Measurements from ENCODE around the gene OCA2. TPM values are rescaled to one million over a fixed set of nuclear protein-coding genes. Genes with fewer than 3 reads are reported as not detected.

The OCA2 gene
- total RNA-seq, 1 donor from 2014 or later = 1.7 TPM

DNA sequence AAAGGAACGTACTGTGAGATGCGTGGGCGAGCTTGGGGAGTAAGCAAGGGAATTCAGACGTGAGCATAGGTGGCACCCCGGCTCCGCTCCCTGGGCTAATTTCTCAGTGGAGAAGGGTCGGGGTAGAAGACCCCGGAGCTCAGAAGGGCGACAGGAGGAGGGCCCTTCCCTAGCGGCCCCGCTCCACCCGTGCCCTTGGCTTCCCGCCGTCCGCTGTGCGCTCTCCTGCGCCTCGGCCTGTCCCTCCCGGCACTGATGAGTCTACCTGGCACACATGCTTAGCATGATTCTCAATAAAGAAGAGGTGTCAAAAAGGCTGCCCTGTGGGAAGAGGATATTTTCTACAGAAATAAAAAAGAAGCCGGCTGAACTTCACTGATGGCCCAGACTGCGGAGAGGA lies 292.7 kb downstream of the OCA2 start:
- Mint-ChIP-seq H3K27ac (ENCODE audit: unreplicated experiment) (no peak overlapping the region), H3K36me3 (ENCODE audit: unreplicated experiment) (no peaks in the 10 kb centered on the region), H3K4me3 (ENCODE audit: unreplicated experiment) (no peak overlapping the region), H3K9me3 (ENCODE audit: unreplicated experiment) (no peaks in the 10 kb centered on the region), H3K4me1 (ENCODE audit: low read depth, unreplicated experiment) (peaks cover 2% of the 10 kb centered on the region), H3K27me3 (ENCODE audit: unreplicated experiment) (peaks cover 3% of the 10 kb centered on the region)
- TF ChIP-seq, protein P1, sequence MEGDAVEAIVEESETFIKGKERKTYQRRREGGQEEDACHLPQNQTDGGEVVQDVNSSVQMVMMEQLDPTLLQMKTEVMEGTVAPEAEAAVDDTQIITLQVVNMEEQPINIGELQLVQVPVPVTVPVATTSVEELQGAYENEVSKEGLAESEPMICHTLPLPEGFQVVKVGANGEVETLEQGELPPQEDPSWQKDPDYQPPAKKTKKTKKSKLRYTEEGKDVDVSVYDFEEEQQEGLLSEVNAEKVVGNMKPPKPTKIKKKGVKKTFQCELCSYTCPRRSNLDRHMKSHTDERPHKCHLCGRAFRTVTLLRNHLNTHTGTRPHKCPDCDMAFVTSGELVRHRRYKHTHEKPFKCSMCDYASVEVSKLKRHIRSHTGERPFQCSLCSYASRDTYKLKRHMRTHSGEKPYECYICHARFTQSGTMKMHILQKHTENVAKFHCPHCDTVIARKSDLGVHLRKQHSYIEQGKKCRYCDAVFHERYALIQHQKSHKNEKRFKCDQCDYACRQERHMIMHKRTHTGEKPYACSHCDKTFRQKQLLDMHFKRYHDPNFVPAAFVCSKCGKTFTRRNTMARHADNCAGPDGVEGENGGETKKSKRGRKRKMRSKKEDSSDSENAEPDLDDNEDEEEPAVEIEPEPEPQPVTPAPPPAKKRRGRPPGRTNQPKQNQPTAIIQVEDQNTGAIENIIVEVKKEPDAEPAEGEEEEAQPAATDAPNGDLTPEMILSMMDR (IDR thresholded peaks at IDR 0.05; ENCODE audit: partially characterized antibody, unreplicated experiment) = no peak
- no peak for DNase-seq

DNA sequence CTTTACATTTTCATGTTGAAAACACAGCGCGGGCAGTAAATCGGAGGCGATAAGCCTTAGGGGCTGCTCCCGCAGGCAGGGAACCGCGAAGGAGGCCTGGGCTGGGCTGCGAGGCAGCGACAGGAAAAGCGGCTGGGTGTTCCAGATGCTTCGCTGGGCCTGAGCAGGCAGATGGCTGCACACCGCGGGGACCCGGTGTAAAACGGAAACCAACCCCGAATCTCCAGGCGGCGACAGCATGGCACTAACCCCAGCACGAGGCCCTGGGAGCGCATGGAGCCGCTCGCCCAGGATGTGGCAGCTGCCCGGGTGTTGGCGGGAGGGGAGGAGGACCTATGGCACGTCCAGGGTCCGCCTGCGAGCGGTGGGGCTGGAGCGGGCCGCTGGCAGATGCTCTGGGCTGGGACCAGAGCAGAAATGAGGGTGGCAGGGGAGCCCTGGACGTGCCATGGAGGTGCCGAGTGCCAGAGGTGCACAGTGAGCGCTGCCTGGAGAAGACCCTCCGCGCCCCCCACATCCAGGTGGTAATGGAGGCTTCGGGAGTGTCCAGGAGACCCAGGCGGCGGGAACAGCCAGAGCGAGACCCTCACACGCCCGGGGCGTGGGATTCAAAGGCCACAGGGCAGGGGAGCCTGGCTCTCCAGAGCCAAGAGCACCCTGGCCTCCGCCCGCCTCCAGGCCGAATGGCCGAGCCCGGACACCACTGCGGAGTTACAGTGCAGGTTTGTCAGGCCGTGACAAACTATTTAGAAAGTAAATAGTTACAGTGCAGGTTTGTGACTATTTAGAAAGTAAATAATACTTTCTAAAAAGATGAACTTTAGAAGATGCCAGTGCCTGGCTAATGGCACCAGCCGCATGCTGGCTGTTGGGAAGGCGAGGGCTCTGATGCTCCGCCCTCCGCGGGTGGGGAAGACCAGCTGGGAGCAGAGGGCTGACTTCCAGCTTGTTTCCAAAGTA lies 293.6 kb downstream of the OCA2 start:
- Mint-ChIP-seq H3K27me3 (ENCODE audit: unreplicated experiment) (peaks cover 3% of the 10 kb centered on the region), H3K9me3 (ENCODE audit: unreplicated experiment) (no peaks in the 10 kb centered on the region), H3K4me3 (ENCODE audit: unreplicated experiment) (no peak overlapping the region), H3K4me1 (ENCODE audit: low read depth, unreplicated experiment) (peaks cover 2% of the 10 kb centered on the region), H3K27ac (ENCODE audit: unreplicated experiment) (no peak overlapping the region), H3K36me3 (ENCODE audit: unreplicated experiment) (no peaks in the 10 kb centered on the region)
- no peak for DNase-seq
- TF ChIP-seq, protein P1 (IDR thresholded peaks at IDR 0.05; ENCODE audit: partially characterized antibody, unreplicated experiment) = no peak

DNA sequence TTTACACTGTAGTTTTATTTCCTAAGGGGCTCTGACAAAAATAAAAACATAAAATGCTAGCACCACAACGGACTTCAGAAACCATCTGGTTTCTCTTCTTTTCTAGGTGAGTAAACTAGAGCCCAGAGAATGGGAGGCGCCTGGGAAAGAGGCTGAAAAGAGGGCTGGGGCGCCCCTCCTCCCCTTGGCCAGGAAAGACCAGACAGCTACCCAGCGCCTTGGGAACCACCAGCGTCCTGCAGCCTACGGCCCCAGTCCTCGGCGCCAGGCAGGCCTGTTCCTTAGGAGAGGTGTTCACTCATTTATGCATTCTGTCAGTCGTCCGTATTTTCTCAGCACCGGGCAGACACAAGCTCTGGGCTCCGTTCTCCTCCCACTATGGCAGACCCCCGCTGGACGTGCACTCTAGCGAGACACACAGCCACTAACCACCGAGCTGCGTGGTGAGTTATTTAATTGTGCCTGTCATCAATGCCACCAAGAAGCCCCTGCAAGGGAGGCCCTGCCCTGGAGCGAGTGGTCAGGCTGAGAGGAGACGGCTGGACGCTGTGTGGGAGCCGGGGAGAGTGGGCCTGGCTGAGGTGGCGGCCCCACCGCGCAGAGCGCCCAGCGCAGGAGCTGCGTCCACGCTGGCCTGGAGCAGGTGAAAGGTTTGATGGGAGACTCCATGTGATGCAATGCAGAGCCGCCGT lies 294.4 kb downstream of the OCA2 start:
- Mint-ChIP-seq H3K27me3 (ENCODE audit: unreplicated experiment) (peaks cover 3% of the 10 kb centered on the region), H3K9me3 (ENCODE audit: unreplicated experiment) (no peaks in the 10 kb centered on the region), H3K27ac (ENCODE audit: unreplicated experiment) (no peak overlapping the region), H3K36me3 (ENCODE audit: unreplicated experiment) (no peaks in the 10 kb centered on the region), H3K4me1 (ENCODE audit: low read depth, unreplicated experiment) (peaks cover 2% of the 10 kb centered on the region), H3K4me3 (ENCODE audit: unreplicated experiment) (no peak overlapping the region)
- TF ChIP-seq, protein P1 (IDR thresholded peaks at IDR 0.05; ENCODE audit: partially characterized antibody, unreplicated experiment) = no peak
- DNase-seq = no peak

DNA sequence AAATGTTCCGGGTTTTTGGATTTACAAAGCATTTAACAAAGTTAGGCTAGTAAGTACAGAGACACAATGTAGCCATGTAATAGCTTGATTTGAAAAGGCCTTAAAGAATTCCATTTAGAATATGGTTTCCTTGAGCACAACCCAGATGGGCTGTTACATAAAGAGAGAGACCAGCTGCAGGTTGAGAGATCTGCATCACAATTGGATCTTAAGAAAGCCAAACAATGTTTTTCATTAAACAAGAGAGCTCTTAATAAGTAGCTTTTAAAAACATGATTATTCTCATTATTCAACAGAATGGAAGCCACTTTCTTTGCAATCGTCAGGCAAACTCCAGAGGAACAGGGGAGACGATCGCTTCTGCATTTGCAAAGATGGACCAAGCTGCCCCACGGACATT lies 300.3 kb downstream of the OCA2 start:
- H3K4me1 Mint-ChIP-seq (ENCODE audit: low read depth, unreplicated experiment) = peaks cover 3% of the 10 kb centered on the region
- TF ChIP-seq, protein P1 (IDR thresholded peaks at IDR 0.05; ENCODE audit: partially characterized antibody, unreplicated experiment) = no peak
- H3K27me3 Mint-ChIP-seq (ENCODE audit: unreplicated experiment) = no peaks in the 10 kb centered on the region
- H3K36me3 Mint-ChIP-seq (ENCODE audit: unreplicated experiment) = no peaks in the 10 kb centered on the region
- H3K4me3 Mint-ChIP-seq (ENCODE audit: unreplicated experiment) = no peak overlapping the region
- no peaks in the 10 kb centered on the region for H3K9me3 Mint-ChIP-seq (ENCODE audit: unreplicated experiment)
- DNase-seq = no peak
- H3K27ac Mint-ChIP-seq (ENCODE audit: unreplicated experiment) = no peak overlapping the region

DNA sequence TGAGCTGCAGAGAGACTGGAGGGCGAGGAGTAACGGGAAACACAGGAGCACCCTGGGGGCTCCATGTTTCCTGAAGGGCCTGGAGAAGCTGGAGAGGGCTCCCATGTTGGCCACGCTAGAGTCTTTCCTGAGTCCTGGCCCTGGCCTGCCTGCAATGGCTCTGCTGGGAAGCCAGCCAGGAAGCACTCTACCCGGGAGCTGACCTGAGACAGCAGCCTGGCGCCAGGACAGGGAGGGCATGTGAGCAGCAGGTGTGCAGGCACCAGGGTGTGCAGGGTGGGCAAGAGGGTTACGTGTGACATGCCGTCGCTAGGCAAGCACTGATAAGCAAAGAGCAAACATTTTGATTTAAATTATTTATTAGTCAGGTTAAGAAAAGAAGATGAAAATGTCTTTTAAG lies 301.4 kb downstream of the OCA2 start:
- Mint-ChIP-seq H3K27me3 (ENCODE audit: unreplicated experiment) (no peaks in the 10 kb centered on the region), H3K36me3 (ENCODE audit: unreplicated experiment) (no peaks in the 10 kb centered on the region), H3K4me1 (ENCODE audit: low read depth, unreplicated experiment) (peaks cover 3% of the 10 kb centered on the region), H3K4me3 (ENCODE audit: unreplicated experiment) (no peak overlapping the region), H3K27ac (ENCODE audit: unreplicated experiment) (no peak overlapping the region), H3K9me3 (ENCODE audit: unreplicated experiment) (no peaks in the 10 kb centered on the region)
- TF ChIP-seq, protein P1 (IDR thresholded peaks at IDR 0.05; ENCODE audit: partially characterized antibody, unreplicated experiment) = no peak
- no peak for DNase-seq

All from glutamatergic neuron (in vitro differentiated cells).